Measurements from ENCODE around the gene CAMK4.

GRCh38 chr5:111385970-111386831, 162.0 kb downstream of the CAMK4 start:
- TF ChIP-seq CTCF (optimal IDR thresholded peaks at IDR 0.05 in 1 of 3, IDR thresholded peaks at IDR 0.05 in 1 of 3, conservative IDR thresholded peaks at IDR 0.05 in 1 of 3; ENCODE audit: extremely low read depth in 1 of 3, insufficient read depth in 2 of 3, low read length in 3 of 3) (no peak), EZH2 (IDR thresholded peaks at IDR 0.05; ENCODE audit: low read length) (no peak)

All from keratinocyte (primary cell).